Measurements from ENCODE around the gene FGF14.

DNA sequence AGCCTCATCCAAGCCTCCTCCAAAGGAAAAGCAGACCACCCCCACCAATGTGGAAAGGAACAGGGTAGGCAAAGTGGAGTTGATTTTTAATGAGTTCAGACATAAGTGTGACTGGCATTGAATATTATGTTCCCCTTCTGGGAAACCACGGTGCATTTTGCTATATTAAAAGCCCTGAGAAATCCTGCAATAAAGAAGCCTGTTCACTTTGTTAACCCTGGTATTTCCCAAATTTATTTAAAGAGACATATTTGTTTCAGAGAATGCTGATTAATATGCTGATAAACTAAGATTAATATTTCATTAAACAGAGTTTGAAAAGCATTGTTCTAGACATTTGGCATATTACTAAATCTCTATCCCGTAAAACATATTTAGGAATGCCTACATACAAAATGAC, 151.4 kb downstream of the FGF14 start:
- TF ChIP-seq, protein P1, sequence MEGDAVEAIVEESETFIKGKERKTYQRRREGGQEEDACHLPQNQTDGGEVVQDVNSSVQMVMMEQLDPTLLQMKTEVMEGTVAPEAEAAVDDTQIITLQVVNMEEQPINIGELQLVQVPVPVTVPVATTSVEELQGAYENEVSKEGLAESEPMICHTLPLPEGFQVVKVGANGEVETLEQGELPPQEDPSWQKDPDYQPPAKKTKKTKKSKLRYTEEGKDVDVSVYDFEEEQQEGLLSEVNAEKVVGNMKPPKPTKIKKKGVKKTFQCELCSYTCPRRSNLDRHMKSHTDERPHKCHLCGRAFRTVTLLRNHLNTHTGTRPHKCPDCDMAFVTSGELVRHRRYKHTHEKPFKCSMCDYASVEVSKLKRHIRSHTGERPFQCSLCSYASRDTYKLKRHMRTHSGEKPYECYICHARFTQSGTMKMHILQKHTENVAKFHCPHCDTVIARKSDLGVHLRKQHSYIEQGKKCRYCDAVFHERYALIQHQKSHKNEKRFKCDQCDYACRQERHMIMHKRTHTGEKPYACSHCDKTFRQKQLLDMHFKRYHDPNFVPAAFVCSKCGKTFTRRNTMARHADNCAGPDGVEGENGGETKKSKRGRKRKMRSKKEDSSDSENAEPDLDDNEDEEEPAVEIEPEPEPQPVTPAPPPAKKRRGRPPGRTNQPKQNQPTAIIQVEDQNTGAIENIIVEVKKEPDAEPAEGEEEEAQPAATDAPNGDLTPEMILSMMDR (conservative IDR thresholded peaks at IDR 0.05; ENCODE audit: low read depth, low read length): no peak
- no peak for TF ChIP-seq RAD21 (IDR thresholded peaks at IDR 0.05; ENCODE audit: low read length)
- TF ChIP-seq POLR2A (IDR thresholded peaks at IDR 0.05; ENCODE audit: low read depth, low read length): no peak
- TF ChIP-seq BHLHE40 (IDR thresholded peaks at IDR 0.05; ENCODE audit: low read depth, low read length): no peak
- no peak for TF ChIP-seq MXI1 (IDR thresholded peaks at IDR 0.05; ENCODE audit: borderline replicate concordance, low read depth, low read length)
- no peak for TF ChIP-seq SMC3 (IDR thresholded peaks at IDR 0.05; ENCODE audit: low read depth, low read length)
- no peak for TF ChIP-seq FOS (IDR thresholded peaks at IDR 0.05; ENCODE audit: low read depth, low read length)
- TF ChIP-seq RCOR1 (IDR thresholded peaks at IDR 0.05; ENCODE audit: insufficient replicate concordance, low read length): no peak

All from IMR-90 (cell line).